CD14-positive monocyte (primary cell): ENCODE measurements around the gene MAML3. TPM values are rescaled to one million over a fixed set of nuclear protein-coding genes. Genes with fewer than 3 reads are reported as not detected.

Experiments
- DNase-seq, 3 donors: peaks; one replicate each; pipeline ENCODE4 v3.0.0-alpha.2; 2011 to 2022
- H2AFZ ChIP-seq: 2 replicates; pipeline ENCODE4 v1.6.0; 2012; ENCODE audit warnings: mild to moderate bottlenecking, low read depth, low read length, inconsistent platforms; ENCODE audit not compliant: insufficient read depth, poor library complexity, severe bottlenecking
- H3K27ac ChIP-seq, 2 donors: 1 replicate in 1 of 2; 2 replicates in 1 of 2; pipeline ENCODE4 v1.5.1; 2012 to 2013; ENCODE audit warnings: low read length in 2 of 2, control low read depth in 1 of 2, inconsistent platforms in 1 of 2, low read depth in 1 of 2, mild to moderate bottlenecking in 1 of 2
- H3K27me3 ChIP-seq, 2 donors: one replicate each; pipeline versions ENCODE4 v1.6.0 to v1.6.1; 2011 to 2013; ENCODE audit warnings: low read length in 2 of 2; ENCODE audit not compliant: control insufficient read depth in 2 of 2, insufficient read depth in 2 of 2
- H3K36me3 ChIP-seq, 2 donors: replicated peaks in 1 of 2; 1 replicate in 1 of 2; 2 replicates in 1 of 2; pipeline versions ENCODE4 v1.5.1 to v1.6.1; 2012 to 2013; ENCODE audit warnings: low read length in 2 of 2, control low read depth in 1 of 2, inconsistent platforms in 1 of 2, mild to moderate bottlenecking in 1 of 2; ENCODE audit not compliant: insufficient read depth in 2 of 2, control insufficient read depth in 1 of 2
- H3K4me1 ChIP-seq, 2 donors: 1 replicate in 1 of 2; 2 replicates in 1 of 2; pipeline versions ENCODE4 v1.5.1 to v1.6.1; 2012 to 2013; ENCODE audit warnings: low read length in 2 of 2, control low read depth in 1 of 2, inconsistent platforms in 1 of 2, mild to moderate bottlenecking in 1 of 2, moderate library complexity in 1 of 2; ENCODE audit not compliant: insufficient read depth in 2 of 2, control insufficient read depth in 1 of 2
- H3K4me2 ChIP-seq: replicated peaks from 2 replicates; pipeline ENCODE3; 2012; ENCODE audit warnings: low read length, moderate library complexity, mild to moderate bottlenecking; ENCODE audit not compliant: poor library complexity, severe bottlenecking; ENCODE audit errors: extremely low read depth
- H3K4me3 ChIP-seq, 3 experiments: fragments of 200-600 bp in 1 of 3; sonication (generic) in 1 of 3; replicated peaks in 1 of 3; 1 replicate in 2 of 3; 2 replicates in 1 of 3; pipeline ENCODE4 v1.5.1; 2011 to 2013; ENCODE audit warnings: low read length in 3 of 3, mild to moderate bottlenecking in 3 of 3, control low read depth in 2 of 3, low read depth in 2 of 3, inconsistent platforms in 1 of 3, moderate library complexity in 1 of 3
- H3K79me2 ChIP-seq: 2 replicates; pipeline ENCODE4 v1.6.0; 2012; ENCODE audit warnings: mild to moderate bottlenecking, control low read depth, inconsistent platforms, low read length, moderate library complexity; ENCODE audit not compliant: insufficient read depth
- H3K9ac ChIP-seq: 2 replicates; pipeline ENCODE4 v1.6.0; 2017; ENCODE audit warnings: low read length, mild to moderate bottlenecking; ENCODE audit not compliant: insufficient read depth, poor library complexity, severe bottlenecking
- H3K9me3 ChIP-seq, 2 donors: replicated peaks in 1 of 2; 1 replicate in 1 of 2; 2 replicates in 1 of 2; pipeline versions ENCODE4 v1.5.1 to v1.6.1; 2012 to 2013; ENCODE audit warnings: low read length in 2 of 2, control low read depth in 1 of 2; ENCODE audit not compliant: control insufficient read depth in 1 of 2, insufficient read depth in 1 of 2
- H4K20me1 ChIP-seq: 2 replicates; pipeline ENCODE4 v1.6.0; 2012; ENCODE audit warnings: mild to moderate bottlenecking, low read length, control low read depth, moderate library complexity; ENCODE audit not compliant: insufficient read depth
- H3K27ac Mint-ChIP-seq, 7 donors: one replicate each; pipeline ENCODE4 v1.8.0; 2020; ENCODE audit warnings: mild to moderate bottlenecking in 7 of 7, mixed read lengths in 7 of 7, moderate library complexity in 6 of 7, inconsistent platforms in 2 of 7
- H3K27me3 Mint-ChIP-seq, 3 donors: one replicate each; pipeline ENCODE4 v1.8.0; 2021 to 2022; ENCODE audit warnings: low read depth in 3 of 3, mild to moderate bottlenecking in 3 of 3, mixed read lengths in 3 of 3, moderate library complexity in 3 of 3, inconsistent platforms in 1 of 3
- H3K36me3 Mint-ChIP-seq, 2 donors: one replicate each; pipeline ENCODE4 v1.8.0; 2020; ENCODE audit warnings: mixed read lengths in 2 of 2, inconsistent platforms in 1 of 2, mild to moderate bottlenecking in 1 of 2
- H3K4me1 Mint-ChIP-seq: one replicate; pipeline ENCODE4 v1.8.0; 2020; ENCODE audit warnings: mild to moderate bottlenecking, mixed read lengths
- H3K4me3 Mint-ChIP-seq, 2 donors: one replicate each; pipeline ENCODE4 v1.8.0; 2020; ENCODE audit warnings: mild to moderate bottlenecking in 2 of 2, mixed read lengths in 2 of 2, moderate library complexity in 1 of 2
- H3K9me3 Mint-ChIP-seq, 7 donors: one replicate each; pipeline ENCODE4 v1.8.0; 2020 to 2022; ENCODE audit warnings: mixed read lengths in 7 of 7, mild to moderate bottlenecking in 6 of 7, moderate library complexity in 6 of 7, inconsistent platforms in 2 of 7
- WGBS: methylation state at CpG from one replicate; pipeline ENCODE4 v1.1.5; 2013; ENCODE audit warnings: missing lambda C conversion rate; ENCODE audit not compliant: insufficient coverage; 5-methylcytosine and 5-hydroxymethylcytosine counted together
- intact Hi-C, 2 donors: fragments of 100-400 bp; cut with micrococcal nuclease; formaldehyde crosslinking; loops; one replicate each; pipeline versions ENCODE4 v1.15.0 to v1.15.1; 2023
- polyA plus RNA-seq, 3 donors: library from polyadenylated mRNA; depleted of rRNA in 1 of 3; unstranded in 2 of 3; stranded (reverse) in 1 of 3; fragments of 300-500 nt in 2 of 3; fragments of >200 nt in 1 of 3; fragmentation: Illumina TruSeq in 2 of 3; gene quantifications; 1 replicate in 2 of 3; 2 replicates in 1 of 3; pipeline ENCODE4 v1.2.3, GENCODE V29; 2012 to 2021
- TF ChIP-seq, protein P1 (sequence below): fragments of 200-600 bp; IDR thresholded peaks from one replicate; pipeline ENCODE4 v1.8.0; 2022; ENCODE audit warnings: antibody characterized with exemption, mild to moderate bottlenecking

MAML3 gene
- polyA plus RNA-seq, 3 donors = 1.5 to 6.5 (median 2.3) TPM

DNA sequence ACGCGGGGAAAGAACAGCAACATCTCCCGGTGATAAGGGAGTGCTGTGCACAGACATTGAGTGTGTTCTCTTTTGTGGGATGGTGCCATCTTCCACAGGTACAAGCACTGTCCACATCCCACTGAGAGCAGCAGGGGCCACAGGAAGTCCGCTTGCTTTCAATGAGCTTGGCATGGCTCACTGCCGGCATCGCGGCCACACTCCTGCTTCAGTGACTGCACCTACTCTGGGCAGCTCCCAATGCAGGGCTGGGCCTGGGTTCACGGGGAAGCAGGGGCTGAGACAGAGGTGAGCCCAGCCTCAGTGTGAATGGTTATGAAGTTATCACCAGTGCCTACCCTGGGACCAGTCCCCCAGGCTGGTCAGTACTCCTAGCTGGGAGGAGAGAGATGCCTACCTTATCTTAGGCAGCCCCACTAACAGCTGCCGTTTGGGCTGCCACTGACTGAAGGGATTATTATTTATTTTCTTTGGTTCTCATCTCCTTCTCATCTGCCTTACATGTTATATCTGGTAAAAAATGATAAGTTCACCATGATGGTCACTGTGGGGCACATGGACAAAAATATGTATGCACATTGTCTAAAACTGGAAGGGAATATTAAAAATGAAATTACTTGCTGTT lies 389.2 kb downstream of the MAML3 start:
- Histone ChIP-seq H3K9ac (no peak overlapping the region), H3K36me3 (no peaks in the 10 kb centered on the region), H3K9me3 (no peaks in the 10 kb centered on the region), H3K27ac (no peak overlapping the region), H3K4me3 (no peak overlapping the region), H4K20me1 (peaks cover 32% of the 10 kb centered on the region), H3K27me3 (no peaks in the 10 kb centered on the region), H3K79me2 (peaks cover 6% of the 10 kb centered on the region), H2AFZ (no peak overlapping the region), H3K4me2 (no peak overlapping the region), H3K4me1 (peaks cover 52 to 59% of the 10 kb centered on the region in 2 donors)
- Mint-ChIP-seq H3K4me1 (peaks cover 68% of the 10 kb centered on the region), H3K27me3 (peaks cover 0 to 1% (median 0%) of the 10 kb centered on the region in 3 donors), H3K4me3 (no peak overlapping the region), H3K9me3 (peaks cover 0 to 2% (median 0%) of the 10 kb centered on the region in 7 donors), H3K27ac (peak overlapping the region in 4 of 7 donors; percentile 19 to 65 (median 54)), H3K36me3 (peaks cover 2 to 4% of the 10 kb centered on the region in 2 donors)
- 78% methylated on average over 5 of the region's 9 CpGs for WGBS
- TF ChIP-seq, protein P1, sequence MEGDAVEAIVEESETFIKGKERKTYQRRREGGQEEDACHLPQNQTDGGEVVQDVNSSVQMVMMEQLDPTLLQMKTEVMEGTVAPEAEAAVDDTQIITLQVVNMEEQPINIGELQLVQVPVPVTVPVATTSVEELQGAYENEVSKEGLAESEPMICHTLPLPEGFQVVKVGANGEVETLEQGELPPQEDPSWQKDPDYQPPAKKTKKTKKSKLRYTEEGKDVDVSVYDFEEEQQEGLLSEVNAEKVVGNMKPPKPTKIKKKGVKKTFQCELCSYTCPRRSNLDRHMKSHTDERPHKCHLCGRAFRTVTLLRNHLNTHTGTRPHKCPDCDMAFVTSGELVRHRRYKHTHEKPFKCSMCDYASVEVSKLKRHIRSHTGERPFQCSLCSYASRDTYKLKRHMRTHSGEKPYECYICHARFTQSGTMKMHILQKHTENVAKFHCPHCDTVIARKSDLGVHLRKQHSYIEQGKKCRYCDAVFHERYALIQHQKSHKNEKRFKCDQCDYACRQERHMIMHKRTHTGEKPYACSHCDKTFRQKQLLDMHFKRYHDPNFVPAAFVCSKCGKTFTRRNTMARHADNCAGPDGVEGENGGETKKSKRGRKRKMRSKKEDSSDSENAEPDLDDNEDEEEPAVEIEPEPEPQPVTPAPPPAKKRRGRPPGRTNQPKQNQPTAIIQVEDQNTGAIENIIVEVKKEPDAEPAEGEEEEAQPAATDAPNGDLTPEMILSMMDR = no peak
- intact Hi-C loops = no loop called here
- no peak for DNase-seq

DNA sequence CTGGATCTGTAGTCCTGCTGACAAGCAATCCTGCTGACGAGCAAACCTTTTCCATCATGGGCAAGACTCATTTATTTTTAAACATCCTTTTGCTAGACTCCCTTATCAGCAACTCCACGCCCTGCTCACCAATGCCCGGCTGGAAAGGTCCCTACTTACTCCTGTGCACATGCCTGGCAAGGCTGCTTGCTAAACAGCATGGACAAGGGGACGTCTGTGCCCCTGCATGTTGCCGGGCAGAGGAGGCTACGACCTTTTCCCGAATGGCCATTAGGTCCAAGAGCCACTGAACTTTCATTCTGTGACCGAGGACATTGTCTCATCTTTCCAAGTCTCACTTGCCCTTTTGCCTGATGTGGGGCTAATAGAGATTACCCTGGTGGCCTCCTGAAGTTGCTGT lies 389.8 kb downstream of the MAML3 start:
- H3K9me3 Mint-ChIP-seq = peaks cover 0 to 2% (median 0%) of the 10 kb centered on the region in 7 donors
- Histone ChIP-seq H3K4me3 (no peak overlapping the region), H3K36me3 (no peaks in the 10 kb centered on the region), H3K9ac (no peak overlapping the region), H3K9me3 (no peaks in the 10 kb centered on the region), H3K4me2 (no peak overlapping the region), H3K4me1 (peaks cover 52 to 59% of the 10 kb centered on the region in 2 donors), H3K27me3 (no peaks in the 10 kb centered on the region), H4K20me1 (peaks cover 36% of the 10 kb centered on the region), H3K79me2 (peaks cover 6% of the 10 kb centered on the region), H3K27ac (no peak overlapping the region), H2AFZ (no peak overlapping the region)
- WGBS = 41% methylated on average over 7 of the region's 8 CpGs
- intact Hi-C loops = no loop called here
- H3K36me3 Mint-ChIP-seq = peaks cover 2 to 4% of the 10 kb centered on the region in 2 donors
- H3K27me3 Mint-ChIP-seq = peaks cover 0 to 1% (median 0%) of the 10 kb centered on the region in 3 donors
- peaks cover 68% of the 10 kb centered on the region for H3K4me1 Mint-ChIP-seq
- H3K27ac Mint-ChIP-seq = peak overlapping the region in 6 of 7 donors; percentile 19 to 70 (median 52)
- H3K4me3 Mint-ChIP-seq = peak overlapping the region in 1 of 2 donors; percentile 55
- DNase-seq = no peak
- TF ChIP-seq, protein P1 = no peak
